Immature natural killer cell (primary cell): ENCODE data around the gene PIP5K1A. TPM values are rescaled to one million over a fixed set of nuclear protein-coding genes. Genes with fewer than 3 reads are reported as not detected.

Experiments used
- DNase-seq, 3 donors: peaks; one replicate each; pipeline ENCODE4 v3.0.0; 2022; ENCODE audit warnings: mixed read lengths in 1 of 3
- H3K27ac Mint-ChIP-seq, 6 donors: one replicate each; pipeline ENCODE4 v1.8.0; 2020; ENCODE audit warnings: mixed read lengths in 6 of 6, mild to moderate bottlenecking in 5 of 6, inconsistent platforms in 4 of 6, moderate library complexity in 3 of 6
- H3K27me3 Mint-ChIP-seq, 3 donors: one replicate each; pipeline ENCODE4 v1.8.0; 2020 to 2021; ENCODE audit warnings: low read depth in 3 of 3, mild to moderate bottlenecking in 3 of 3, mixed read lengths in 3 of 3, moderate library complexity in 3 of 3, inconsistent platforms in 1 of 3
- H3K36me3 Mint-ChIP-seq, 3 donors: one replicate each; pipeline ENCODE4 v1.8.0; 2020; ENCODE audit warnings: mixed read lengths in 3 of 3, inconsistent platforms in 2 of 3, mild to moderate bottlenecking in 2 of 3
- H3K4me1 Mint-ChIP-seq, 2 donors: one replicate each; pipeline ENCODE4 v1.8.0; 2020; ENCODE audit warnings: inconsistent platforms in 2 of 2, mild to moderate bottlenecking in 2 of 2, mixed read lengths in 2 of 2, moderate library complexity in 1 of 2
- H3K4me3 Mint-ChIP-seq, 5 donors: one replicate each; pipeline ENCODE4 v1.8.0; 2020; ENCODE audit warnings: mild to moderate bottlenecking in 5 of 5, mixed read lengths in 5 of 5, inconsistent platforms in 3 of 5, moderate library complexity in 3 of 5
- H3K9me3 Mint-ChIP-seq, 6 donors: one replicate each; pipeline ENCODE4 v1.8.0; 2020; ENCODE audit warnings: mild to moderate bottlenecking in 6 of 6, mixed read lengths in 6 of 6, inconsistent platforms in 4 of 6, moderate library complexity in 3 of 6
- polyA plus RNA-seq, 3 donors: library from polyadenylated mRNA; unstranded; fragments of 300-500 nt; fragmentation: Illumina TruSeq; gene quantifications; one replicate each; pipeline ENCODE4 v1.2.3, GENCODE V29; 2021

The PIP5K1A gene
- polyA plus RNA-seq, 3 donors from 2014 or later, result 13.6 to 20.1 (median 15.8) TPM

DNA sequence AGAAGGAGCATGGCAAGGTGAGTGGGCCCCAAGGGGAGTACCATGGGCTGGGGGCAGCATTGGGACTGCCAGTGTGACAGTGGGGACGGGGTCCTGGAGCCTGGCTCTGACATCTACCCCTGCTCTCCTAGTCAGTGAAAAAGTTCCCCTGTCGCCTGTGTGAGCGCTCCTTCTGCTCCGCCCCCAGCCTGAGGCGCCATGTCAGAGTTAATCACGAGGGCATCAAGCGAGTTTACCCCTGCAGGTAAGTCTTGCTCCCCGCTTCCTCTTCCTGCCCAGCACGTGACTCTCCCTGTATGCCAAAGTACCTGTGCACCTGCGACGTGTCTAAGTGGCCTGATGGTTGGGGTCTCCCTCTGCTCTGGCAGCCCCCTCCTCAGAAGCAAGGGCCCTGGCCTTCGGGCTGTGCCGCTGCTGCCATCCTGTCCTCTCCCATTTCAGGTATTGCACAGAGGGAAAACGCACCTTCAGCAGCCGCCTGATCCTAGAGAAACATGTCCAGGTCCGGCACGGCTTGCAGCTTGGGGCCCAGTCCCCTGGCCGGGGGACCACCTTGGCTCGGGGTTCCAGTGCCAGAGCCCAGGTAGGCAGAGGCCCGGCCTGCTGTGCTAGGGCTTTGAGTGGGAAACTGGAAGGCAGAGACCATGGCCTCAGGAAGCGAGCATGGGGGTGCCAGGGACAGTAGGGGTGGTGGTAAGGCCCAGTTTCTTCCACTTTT is 91.8 kb downstream of the PIP5K1A start:
- peak overlapping the region; percentile 80 to 95 (median 89) for H3K27ac Mint-ChIP-seq
- peaks cover 64 to 65% of the 10 kb centered on the region in 2 donors for H3K4me1 Mint-ChIP-seq

DNA sequence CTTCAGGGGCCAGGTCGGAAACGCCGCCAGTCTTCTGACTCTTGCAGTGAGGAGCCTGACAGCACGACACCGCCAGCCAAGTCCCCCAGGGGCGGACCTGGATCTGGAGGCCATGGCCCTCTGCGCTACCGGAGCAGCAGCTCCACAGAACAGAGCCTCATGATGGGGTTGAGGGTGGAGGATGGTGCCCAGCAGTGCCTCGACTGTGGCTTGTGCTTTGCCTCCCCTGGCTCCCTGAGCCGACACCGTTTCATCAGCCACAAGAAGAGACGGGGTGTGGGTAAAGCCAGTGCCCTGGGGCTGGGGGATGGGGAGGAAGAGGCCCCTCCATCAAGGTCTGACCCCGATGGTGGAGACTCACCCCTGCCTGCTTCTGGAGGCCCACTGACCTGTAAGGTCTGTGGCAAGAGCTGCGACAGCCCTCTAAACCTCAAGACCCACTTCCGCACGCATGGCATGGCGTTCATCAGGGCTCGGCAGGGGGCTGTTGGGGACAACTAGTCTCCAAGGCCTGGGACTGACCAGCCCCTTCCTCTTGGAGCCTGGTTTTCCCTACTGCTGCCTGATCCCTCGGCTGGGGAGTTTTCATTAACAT is 92.5 kb downstream of the PIP5K1A start:
- Mint-ChIP-seq H3K27ac (peak overlapping the region; percentile 80 to 95 (median 89)), H3K4me3 (peak overlapping the region; percentile 64 to 67 (median 66)), H3K4me1 (peaks cover 63 to 64% of the 10 kb centered on the region in 2 donors), H3K27me3 (peaks cover 8 to 25% (median 21%) of the 10 kb centered on the region in 3 donors), H3K9me3 (no peaks in the 10 kb centered on the region), H3K36me3 (peaks cover 7 to 24% (median 13%) of the 10 kb centered on the region in 3 donors)
- peak; percentile 75 to 82 (median 81) for DNase-seq

More for the DNA sequence above, 91.8 kb downstream of the PIP5K1A start:
- H3K4me3 Mint-ChIP-seq, result peak overlapping the region; percentile 64 to 67 (median 66)
- no peaks in the 10 kb centered on the region for H3K9me3 Mint-ChIP-seq
- no peak for DNase-seq
- peaks cover 7 to 23% (median 13%) of the 10 kb centered on the region in 3 donors for H3K36me3 Mint-ChIP-seq
- H3K27me3 Mint-ChIP-seq, result peaks cover 8 to 25% (median 21%) of the 10 kb centered on the region in 3 donors

DNA sequence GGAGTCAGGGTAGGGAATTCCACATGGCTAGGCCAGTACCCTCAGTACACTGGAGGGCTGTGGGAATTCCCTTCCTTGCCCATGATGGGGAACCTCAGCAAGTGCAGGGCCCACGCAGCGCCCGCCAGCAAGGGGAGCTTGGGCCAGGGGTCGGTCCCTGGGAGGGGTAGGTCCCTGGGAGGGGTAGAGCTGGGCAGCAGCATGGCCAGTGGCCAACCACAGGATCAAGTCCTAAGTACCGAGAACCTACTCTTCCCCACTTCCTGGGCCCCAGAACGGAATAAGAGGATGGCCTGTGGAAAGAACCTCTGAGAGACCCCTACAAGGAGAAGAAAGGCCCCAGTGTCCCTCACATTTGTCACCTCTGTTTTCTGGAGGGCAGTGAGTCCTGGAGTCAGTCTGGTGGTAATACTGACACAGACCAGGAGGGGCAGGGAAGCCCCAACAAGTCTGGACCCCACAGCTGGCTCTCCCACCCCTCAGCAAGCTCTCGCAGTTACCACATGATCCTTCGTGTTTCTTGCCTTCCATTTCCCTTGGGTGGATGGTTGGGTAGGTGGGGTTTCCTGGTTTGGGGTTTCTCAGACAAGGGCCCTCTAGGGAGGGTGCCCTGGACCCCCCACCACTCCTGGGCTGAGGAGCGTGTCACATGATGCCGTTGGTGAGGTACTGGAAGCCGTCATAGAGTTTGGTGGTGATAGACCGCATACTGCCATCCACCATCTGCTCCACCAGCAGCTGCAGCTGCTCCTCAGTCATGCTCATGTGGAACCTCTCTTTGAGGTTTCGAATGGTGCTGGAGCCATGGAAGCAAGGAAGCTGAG is 94.1 kb downstream of the PIP5K1A start:
- Mint-ChIP-seq H3K27ac (peak overlapping the region; percentile 93 to 98 (median 97)), H3K27me3 (peaks cover 8 to 25% (median 21%) of the 10 kb centered on the region in 3 donors), H3K4me1 (peaks cover 56 to 59% of the 10 kb centered on the region in 2 donors), H3K36me3 (peaks cover 7 to 19% (median 10%) of the 10 kb centered on the region in 3 donors), H3K4me3 (peak overlapping the region; percentile 39 to 57 (median 49)), H3K9me3 (no peaks in the 10 kb centered on the region)
- peak; percentile 80 to 84 (median 81) for DNase-seq

DNA sequence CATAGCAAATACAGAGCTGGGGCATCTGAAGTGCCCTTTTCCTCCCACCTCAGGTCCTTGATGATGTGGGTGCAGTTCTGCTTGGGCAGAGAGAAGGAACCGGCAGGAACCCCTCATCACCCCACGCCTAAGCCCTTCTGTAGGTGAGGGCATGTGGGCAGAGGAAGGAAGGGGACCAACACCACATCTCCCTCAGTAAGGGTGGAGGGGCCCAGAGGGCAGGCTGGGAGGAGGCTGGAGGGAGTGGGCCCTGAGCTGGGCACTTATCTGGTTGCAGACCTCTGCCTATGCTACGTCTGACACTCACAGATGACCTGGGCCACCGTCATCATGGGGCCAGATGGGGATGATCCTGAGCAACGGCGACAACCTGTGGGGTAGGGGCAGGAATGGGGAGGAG is 94.7 kb downstream of the PIP5K1A start:
- Mint-ChIP-seq H3K4me1 (peaks cover 52 to 58% of the 10 kb centered on the region in 2 donors), H3K27ac (peak overlapping the region; percentile 93 to 98 (median 97)), H3K9me3 (no peaks in the 10 kb centered on the region), H3K27me3 (peaks cover 8 to 25% (median 21%) of the 10 kb centered on the region in 3 donors), H3K4me3 (peak overlapping the region in 4 of 5 donors; percentile 39 to 57 (median 50)), H3K36me3 (peaks cover 11 to 24% (median 14%) of the 10 kb centered on the region in 3 donors)
- no peak for DNase-seq

DNA sequence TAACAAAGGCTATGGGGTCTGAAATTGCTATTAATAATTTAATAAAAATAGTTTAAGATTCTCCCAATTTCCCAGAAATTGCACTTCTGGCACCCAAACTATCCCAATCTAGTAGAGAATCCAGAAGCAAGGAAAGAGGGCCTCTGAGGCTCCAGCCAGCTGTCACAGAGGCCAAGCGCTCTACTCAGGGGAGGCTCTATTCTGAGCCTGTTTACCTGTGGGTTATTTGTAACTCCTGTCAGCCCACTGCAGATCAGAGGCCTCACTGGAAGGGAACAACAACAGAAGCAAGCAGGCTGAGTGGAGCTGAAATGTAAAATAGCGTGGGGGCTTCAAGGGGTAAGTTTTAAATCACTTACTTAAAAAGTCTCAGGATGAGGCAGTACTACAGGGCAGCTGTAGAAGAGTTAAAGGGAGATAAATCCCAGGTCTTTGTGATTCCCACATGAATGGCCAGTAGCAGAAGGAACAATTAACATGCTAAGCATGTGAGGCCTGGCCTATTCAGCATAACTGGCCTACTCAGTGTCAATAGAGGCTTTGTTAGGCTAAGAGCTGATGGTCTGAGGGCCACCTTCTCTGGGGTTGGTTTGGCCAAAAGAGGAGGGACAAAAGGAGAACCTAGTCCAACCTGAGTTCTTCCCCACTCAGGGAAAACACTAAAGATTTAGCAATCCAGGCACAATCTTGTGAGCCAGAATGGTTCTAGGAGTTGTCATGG is 96.5 kb downstream of the PIP5K1A start:
- H3K36me3 Mint-ChIP-seq, result peaks cover 10 to 34% (median 24%) of the 10 kb centered on the region in 3 donors
- no peak for DNase-seq

More for the DNA sequence above, 96.5 kb downstream of the PIP5K1A start:
- Mint-ChIP-seq H3K4me1 (peaks cover 34 to 40% of the 10 kb centered on the region in 2 donors), H3K4me3 (no peak overlapping the region), H3K27ac (peak overlapping the region; percentile 71 to 95 (median 80)), H3K27me3 (peaks cover 5 to 23% (median 18%) of the 10 kb centered on the region in 3 donors), H3K9me3 (no peaks in the 10 kb centered on the region)

Other genes with a start within 250 kb of the PIP5K1A start
- gene CERS2, start 223.7 kb upstream of the PIP5K1A start, polyA plus RNA-seq, result 100 to 1,000 TPM; 138 to 200 (median 168) TPM
- gene ANXA9, start 216.3 kb upstream of the PIP5K1A start, polyA plus RNA-seq, result not detected
- 1 to 10 TPM; 2.1 to 5.1 (median 3.6) TPM for gene MINDY1, start 191.7 kb upstream of the PIP5K1A start, polyA plus RNA-seq
- gene PRUNE1, start 190.1 kb upstream of the PIP5K1A start, polyA plus RNA-seq, result 10 to 100 TPM; 35.6 to 53.3 (median 40.1) TPM
- under 1 TPM in 1 of 3 donors, not detected in 2; 0.18 TPM for gene BNIPL, start 162.0 kb upstream of the PIP5K1A start, polyA plus RNA-seq
- gene C1orf56, start 150.8 kb upstream of the PIP5K1A start, polyA plus RNA-seq, result 1 to 10 TPM; 4.0 to 7.0 (median 4.3) TPM
- gene CDC42SE1, start 138.9 kb upstream of the PIP5K1A start, polyA plus RNA-seq, result 100 to 1,000 TPM; 129 to 177 (median 150) TPM
- 1 to 10 TPM; 4.2 to 7.9 (median 6.0) TPM for gene MLLT11, start 138.2 kb upstream of the PIP5K1A start, polyA plus RNA-seq
- 10 to 100 TPM in 1 of 3 donors, 1 to 10 TPM in 2; 5.1 to 14.2 (median 5.7) TPM for gene GABPB2, start 127.8 kb upstream of the PIP5K1A start, polyA plus RNA-seq
- 1 to 10 TPM in 1 of 3 donors, under 1 TPM in 2; 0.23 to 1.5 (median 0.54) TPM for gene SEMA6C, start 51.9 kb upstream of the PIP5K1A start, polyA plus RNA-seq
- 10 to 100 TPM; 25.9 to 69.2 (median 32.0) TPM for gene TNFAIP8L2, start 41.9 kb upstream of the PIP5K1A start, polyA plus RNA-seq
- under 1 TPM in 1 of 3 donors, not detected in 2; 0.29 TPM for gene LYSMD1, start 32.6 kb upstream of the PIP5K1A start, polyA plus RNA-seq
- gene SCNM1, start 32.4 kb upstream of the PIP5K1A start, polyA plus RNA-seq, result 100 to 1,000 TPM in 1 of 3 donors, 10 to 100 TPM in 2; 79.4 to 122 (median 96.4) TPM
- 1 to 10 TPM in 1 of 3 donors, not detected in 2; 1.3 TPM for gene TMOD4, start 22.6 kb upstream of the PIP5K1A start, polyA plus RNA-seq
- gene VPS72, start 8.4 kb upstream of the PIP5K1A start, polyA plus RNA-seq, result 100 to 1,000 TPM in 1 of 3 donors, 10 to 100 TPM in 2; 68.7 to 102 (median 75.5) TPM
- gene PSMD4, start 56.2 kb downstream of the PIP5K1A start, polyA plus RNA-seq, result 100 to 1,000 TPM; 246 to 364 (median 282) TPM
- gene ZNF687, start 83.7 kb downstream of the PIP5K1A start, polyA plus RNA-seq, result 1 to 10 TPM in 2 of 3 donors, under 1 TPM in 1; 0.11 to 1.8 (median 1.5) TPM
- 10 to 100 TPM; 35.1 to 65.7 (median 57.9) TPM for gene PI4KB, start 128.9 kb downstream of the PIP5K1A start, polyA plus RNA-seq
- 10 to 100 TPM; 30.0 to 37.8 (median 37.1) TPM for gene RFX5, start 148.7 kb downstream of the PIP5K1A start, polyA plus RNA-seq
- gene SELENBP1, start 174.2 kb downstream of the PIP5K1A start, polyA plus RNA-seq, result not detected
- gene PSMB4, start 201.0 kb downstream of the PIP5K1A start, polyA plus RNA-seq, result 10 to 100 TPM; 64.4 to 90.7 (median 71.4) TPM